ENCODE data around the gene CRISPLD2. TPM values are rescaled to one million over a fixed set of nuclear protein-coding genes. Genes with fewer than 3 reads are reported as not detected.
A peak's percentile ranks its signal among the peaks of the same experiment; 100 is the strongest.

Gene CRISPLD2
- total RNA-seq, 1 experiment from 2014 or later, result 0.95 TPM

DNA sequence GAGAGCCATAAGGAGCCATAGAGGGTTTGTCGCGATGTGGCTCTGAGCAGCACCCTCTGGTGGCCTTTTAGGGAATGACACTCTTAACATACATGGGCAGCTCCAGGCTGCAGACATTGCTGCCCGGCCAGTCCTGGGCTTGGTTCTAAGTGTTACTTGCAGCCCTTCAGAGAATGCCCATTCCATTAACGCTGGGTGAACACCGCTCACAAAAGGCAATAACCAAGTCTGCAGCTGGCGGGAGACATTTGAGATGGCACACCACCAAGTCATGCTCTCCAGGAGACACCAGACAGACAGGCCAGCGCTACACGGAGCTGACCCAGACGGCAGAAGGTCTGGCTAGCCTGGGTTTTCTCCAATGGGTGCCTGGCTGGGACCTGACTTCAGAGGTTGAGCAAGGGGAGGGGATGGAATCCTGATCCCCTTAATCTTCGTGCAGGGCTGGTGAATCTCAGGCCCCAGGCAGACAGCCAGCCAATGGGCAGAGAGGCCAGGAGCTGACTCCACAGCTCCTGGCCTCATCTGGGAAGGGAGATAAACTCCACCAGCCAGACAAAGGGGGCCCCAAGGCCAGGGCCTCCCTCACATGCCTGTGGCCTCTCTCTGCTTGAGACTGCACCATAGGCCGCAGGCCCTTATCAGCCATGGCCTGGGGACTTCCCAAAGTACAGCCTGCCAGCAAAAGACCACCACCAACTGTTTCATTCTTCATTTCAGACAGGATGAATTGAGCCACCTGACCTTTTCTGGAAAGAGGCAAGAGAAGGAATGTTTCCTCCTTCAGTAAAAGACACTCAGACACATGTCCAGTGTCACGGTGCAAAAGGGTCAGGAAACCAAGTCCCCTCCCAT, 132.8 kb downstream of the CRISPLD2 start:
- peak; percentile 80 for DNase-seq (ENCODE audit: low spot score)

DNA sequence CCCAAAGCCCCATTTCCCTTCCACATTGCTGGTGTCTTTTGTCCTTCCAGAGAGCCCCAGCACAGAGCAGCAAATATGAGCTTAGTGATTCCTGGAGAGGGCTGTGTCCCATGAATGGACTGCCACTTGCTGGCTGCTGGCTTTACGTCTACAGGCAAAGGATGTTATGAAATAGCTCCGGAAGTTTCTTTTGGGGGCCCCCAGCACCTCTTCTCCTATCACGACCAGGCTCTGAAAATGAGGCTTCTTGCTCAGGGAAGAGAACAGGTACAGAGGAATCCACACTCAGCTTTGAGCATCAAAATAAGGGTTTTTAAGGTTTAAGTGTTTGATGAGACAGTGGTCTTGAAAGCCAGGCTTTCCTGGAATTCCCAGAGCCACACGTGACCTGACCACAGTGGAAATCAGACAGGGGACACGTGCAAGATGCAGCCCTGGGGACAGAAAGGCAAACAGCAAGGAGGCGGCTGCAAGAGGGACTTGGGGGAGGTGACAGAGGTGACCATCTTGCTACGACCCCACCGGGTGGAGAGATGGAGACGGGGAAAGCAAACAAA, 133.5 kb downstream of the CRISPLD2 start:
- no peak for DNase-seq (ENCODE audit: low spot score)

DNA sequence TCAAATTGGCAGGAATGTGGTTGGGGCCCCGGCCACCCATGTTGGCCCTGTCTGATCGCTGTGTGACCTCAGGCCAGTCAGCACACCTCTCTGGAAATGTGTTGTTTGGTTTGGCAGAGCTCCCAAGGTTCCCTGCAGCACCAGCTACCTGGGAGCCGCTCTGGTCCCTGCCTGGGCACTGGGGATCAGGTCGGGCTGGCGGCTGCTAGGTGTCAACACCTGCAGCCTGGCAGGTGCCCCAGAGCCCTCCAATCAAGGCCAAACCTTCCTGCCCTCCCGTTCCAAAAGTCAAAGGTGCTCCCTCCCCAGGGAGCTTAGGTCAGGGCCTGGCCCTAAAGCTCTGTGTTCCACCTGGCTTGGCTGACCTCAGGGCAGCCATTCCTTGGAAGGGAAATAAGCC, 135.6 kb downstream of the CRISPLD2 start:
- DNase-seq (ENCODE audit: low spot score), result no peak

DNA sequence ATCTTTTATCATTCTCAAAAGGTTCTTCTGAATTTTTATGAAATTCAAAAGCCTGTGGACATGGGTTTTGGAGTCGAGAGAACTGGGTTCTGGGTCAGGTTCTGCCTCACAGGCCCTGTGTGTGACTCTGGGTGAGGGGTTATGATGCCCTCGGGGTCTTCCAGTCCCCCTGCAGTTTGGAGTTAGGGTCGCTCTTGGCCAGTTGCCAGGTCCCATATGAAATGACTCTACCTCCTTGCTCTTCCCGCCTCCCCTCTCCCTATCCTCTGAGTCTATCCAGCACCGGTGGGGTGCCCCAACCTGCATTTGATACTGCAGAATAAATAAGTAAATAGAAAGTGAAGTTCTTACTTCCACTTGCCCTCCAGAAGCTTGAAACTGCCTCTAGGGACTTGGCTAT, 137.4 kb downstream of the CRISPLD2 start:
- no peak for DNase-seq (ENCODE audit: low spot score)

DNA sequence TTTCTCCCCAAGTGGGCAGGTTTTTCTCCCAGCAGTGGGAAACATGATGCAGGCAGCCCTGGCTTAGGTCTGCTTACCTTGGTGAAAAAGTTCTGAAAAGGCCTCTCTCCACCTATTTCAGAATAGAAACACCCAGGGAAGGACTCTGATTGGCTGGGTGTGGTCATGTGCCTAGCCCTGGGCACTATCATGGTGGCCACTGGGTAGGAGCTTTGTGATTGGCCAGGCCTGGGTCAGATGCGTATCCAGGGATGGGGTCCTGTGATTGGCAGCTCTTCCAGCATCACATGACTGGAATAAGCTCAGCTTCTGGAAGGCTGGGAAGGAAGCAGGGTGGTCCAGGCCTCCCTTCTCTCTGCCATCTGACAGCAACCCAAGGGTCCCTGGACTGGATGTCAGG, 138.0 kb downstream of the CRISPLD2 start:
- DNase-seq (ENCODE audit: low spot score), result no peak

Other genes with a start within 250 kb of the CRISPLD2 start
- 275 and 295 TPM in 2 replicates for gene COTL1, start 201.9 kb upstream of the CRISPLD2 start, total RNA-seq (2014; rRNA removed; shearing (Covaris generic))
- gene KLHL36, start 171.5 kb upstream of the CRISPLD2 start, total RNA-seq (2014; rRNA removed; shearing (Covaris generic)), result 38.0 and 46.3 TPM in 2 replicates
- 76.5 and 106 TPM in 2 replicates for gene USP10, start 120.0 kb upstream of the CRISPLD2 start, total RNA-seq (2014; rRNA removed; shearing (Covaris generic))
- gene ZDHHC7, start 191.6 kb downstream of the CRISPLD2 start, total RNA-seq (2014; rRNA removed; shearing (Covaris generic)), result 59.7 and 77.0 TPM in 2 replicates
- gene KIAA0513, start 207.8 kb downstream of the CRISPLD2 start, total RNA-seq (2014; rRNA removed; shearing (Covaris generic)), result 4.6 and 8.9 TPM in 2 replicates

Measured in A172 (cell line).